Endothelial cell of umbilical vein (primary cell): ENCODE data around the gene ZBTB37. TPM values are rescaled to one million over a fixed set of nuclear protein-coding genes. Genes with fewer than 3 reads are reported as not detected.

Experiments
- BruUV-seq: library from RNA; stranded (reverse); fragments of 400-500 nt; replicated peaks from 2 replicates; lab custom pipeline; 2021; lab: Mats Ljungman, UMichigan
- CTCF ChIA-PET: fragments of 300-600, 350-600 bp; sonication (Branson Sonifier 250); formaldehyde crosslinking; loops from one replicate; lab custom pipeline; 2021; ENCODE audit warnings: antibody characterized with exemption, inconsistent platforms; lab: Charles Lee
- POLR2A ChIA-PET: fragments of 300-600, 350-600 bp; sonication (Branson Sonifier 250); formaldehyde crosslinking; loops from one replicate; lab custom pipeline; 2021; ENCODE audit warnings: antibody characterized with exemption, inconsistent platforms; lab: Charles Lee
- DNase-seq: peaks from one replicate; pipeline ENCODE4 v3.0.0-alpha.2; 2011; ENCODE audit warnings: low read depth, low spot score
- FAIRE-seq: peaks from 2 replicates; lab custom pipeline; 2011; peaks lifted over from hg19 to GRCh38; lab: Jason Lieb, UNC
- H2AFZ ChIP-seq: 2 replicates; pipeline ENCODE4 v1.6.0; 2012; ENCODE audit warnings: low read depth, low read length, control low read depth, inconsistent platforms
- H3K27ac ChIP-seq: 2 replicates; pipeline ENCODE4 v1.5.1; 2011; ENCODE audit warnings: low read depth, mild to moderate bottlenecking, control low read depth, low read length, moderate library complexity; ENCODE audit not compliant: insufficient read depth
- H3K27me3 ChIP-seq, 2 experiments: 2 replicates each; pipeline versions ENCODE4 v1.6.0 to v1.6.1; 2011; ENCODE audit warnings: low read length in 2 of 2, mixed read lengths in 1 of 2; ENCODE audit not compliant: control insufficient read depth in 2 of 2, insufficient read depth in 2 of 2
- H3K36me3 ChIP-seq, 2 experiments: 2 replicates in 1 of 2; 3 replicates in 1 of 2; pipeline ENCODE4 v1.5.1; 2011; ENCODE audit warnings: low read length in 2 of 2, mild to moderate bottlenecking in 1 of 2, moderate library complexity in 1 of 2; ENCODE audit not compliant: control insufficient read depth in 2 of 2, insufficient read depth in 2 of 2; ENCODE audit errors: extremely low read depth in 1 of 2
- H3K4me1 ChIP-seq: 3 replicates; pipeline ENCODE4 v1.5.1; 2011; ENCODE audit warnings: mild to moderate bottlenecking, low read length; ENCODE audit not compliant: control insufficient read depth, insufficient read depth; ENCODE audit errors: extremely low read depth
- H3K4me2 ChIP-seq: 2 replicates; pipeline ENCODE4 v1.6.1; 2011; ENCODE audit warnings: low read length, control low read depth, mixed read lengths; ENCODE audit not compliant: insufficient read depth
- H3K4me3 ChIP-seq, 3 experiments: fragments of 200-600 bp in 1 of 3; sonication (generic), shearing (Covaris generic) in 1 of 3; replicated peaks in 1 of 3; 2 replicates each; pipeline ENCODE4 v1.5.1; 2011 to 2016; ENCODE audit warnings: control low read depth in 3 of 3, low read length in 3 of 3, mild to moderate bottlenecking in 2 of 3, inconsistent platforms in 1 of 3, low read depth in 1 of 3, moderate library complexity in 1 of 3; ENCODE audit not compliant: insufficient read depth in 1 of 3
- H3K79me2 ChIP-seq: 2 replicates; pipeline ENCODE4 v1.6.0; 2012; ENCODE audit warnings: low read length, inconsistent platforms; ENCODE audit not compliant: control insufficient read depth, insufficient read depth
- H3K9ac ChIP-seq: replicated peaks from 2 replicates; pipeline ENCODE3; 2011; ENCODE audit warnings: low read length, control low read depth; ENCODE audit not compliant: insufficient read depth; ENCODE audit errors: extremely low read depth
- H3K9me1 ChIP-seq: replicated peaks from 3 replicates; pipeline ENCODE4 v1.6.0; 2011; ENCODE audit warnings: mild to moderate bottlenecking, low read length; ENCODE audit not compliant: control insufficient read depth, insufficient read depth; ENCODE audit errors: extremely low read depth
- H3K9me3 ChIP-seq: replicated peaks from 2 replicates; pipeline ENCODE4 v1.5.1; 2012; ENCODE audit warnings: low read length, inconsistent platforms; ENCODE audit not compliant: control insufficient read depth, insufficient read depth
- H4K20me1 ChIP-seq: replicated peaks from 2 replicates; pipeline ENCODE3; 2011; ENCODE audit warnings: mild to moderate bottlenecking, low read length; ENCODE audit not compliant: control insufficient read depth, insufficient read depth; ENCODE audit errors: extremely low read depth
- CTCF ChIP-seq, 2 donors: IDR thresholded peaks; 1 replicate in 1 of 2; 2 replicates in 1 of 2; pipeline ENCODE4 v1.5.1; 2011; ENCODE audit warnings: low read length in 2 of 2, mild to moderate bottlenecking in 2 of 2, moderate library complexity in 2 of 2, control low read depth in 1 of 2, inconsistent platforms in 1 of 2, low read depth in 1 of 2; ENCODE audit not compliant: insufficient read depth in 1 of 2; ENCODE audit errors: extremely low read depth in 1 of 2
- FOS ChIP-seq: IDR thresholded peaks from 2 replicates; pipeline ENCODE4 v1.6.1; 2011; ENCODE audit warnings: mild to moderate bottlenecking, low read length, moderate library complexity, borderline replicate concordance; ENCODE audit not compliant: insufficient read depth
- GATA2 ChIP-seq: IDR thresholded peaks from 2 replicates; pipeline ENCODE4 v1.7.0; 2011; ENCODE audit warnings: low read depth, mild to moderate bottlenecking, moderate library complexity, mixed read lengths, low read length; ENCODE audit not compliant: insufficient read length, insufficient read depth
- JUN ChIP-seq: IDR thresholded peaks from 2 replicates; pipeline ENCODE4 v1.6.1; 2011; ENCODE audit warnings: borderline replicate concordance, low read depth; ENCODE audit not compliant: insufficient read length, insufficient read depth
- MAX ChIP-seq: IDR thresholded peaks from 2 replicates; pipeline ENCODE4 v1.6.1; 2011; ENCODE audit not compliant: insufficient read depth, insufficient read length
- MYC ChIP-seq: IDR thresholded peaks from one replicate; pipeline ENCODE4 v1.6.1; 2011; ENCODE audit warnings: mild to moderate bottlenecking, low read depth, low read length
- POLR2A ChIP-seq: IDR thresholded peaks from 2 replicates; pipeline ENCODE4 v1.6.1; 2012; ENCODE audit warnings: low read depth, mild to moderate bottlenecking, control low read depth, low read length
- POLR2AphosphoS5 ChIP-seq: IDR thresholded peaks from 2 replicates; pipeline ENCODE4 v1.6.1; 2012; ENCODE audit warnings: low read depth, mild to moderate bottlenecking, control low read depth, low read length, moderate library complexity; ENCODE audit not compliant: insufficient read depth
- dilution Hi-C: fragments of 300-500 bp; cut with MboI; formaldehyde crosslinking; loops from one replicate; pipeline ENCODE4 v1.15.0; 2019; ENCODE audit warnings: low sequenced_read_pairs; ENCODE audit not compliant: extremely low pct_ligation_motif_present
- intact Hi-C: fragments of 100-400 bp; cut with micrococcal nuclease; formaldehyde crosslinking; loops from one replicate; pipeline ENCODE4 v1.10.0; 2022
- polyA plus RNA-seq, 4 experiments: library from polyadenylated mRNA; depleted of rRNA in 3 of 4; stranded (reverse) in 3 of 4; unstranded in 1 of 4; fragments of >200 nt; gene quantifications; 2 replicates each; pipeline versions ENCODE4 v1.2.1 to v1.2.3, GENCODE V29; 2011 to 2012; ENCODE audit warnings: missing spikeins in 1 of 4
- total RNA-seq: library from RNA; stranded (reverse); gene quantifications from 2 replicates; pipeline ENCODE4 v1.2.3, GENCODE V29; 2021

ZBTB37 gene
- total and polyA plus RNA-seq, 2 donors (not counting 3 experiments of a cell fraction or from before 2014, with no cell fraction given): 0.94 to 5.9 TPM

GRCh38 chr1:173916667-173917066 lies 48.5 kb downstream of the ZBTB37 start:
- no peak for DNase-seq
- no peak overlapping the region for H3K4me2 ChIP-seq
- H3K4me3 ChIP-seq: no peak overlapping the region
- H3K79me2 ChIP-seq: no peaks in the 10 kb centered on the region
- no peaks in the 10 kb centered on the region for H3K27me3 ChIP-seq
- H4K20me1 ChIP-seq: no peaks in the 10 kb centered on the region
- H3K36me3 ChIP-seq: no peaks in the 10 kb centered on the region
- CTCF ChIA-PET: interaction anchor here (2.0 kb wide), 1 partner anchor 14 kb away, joined by 5 read pairs; no protein-coding TSS in a partner anchor
- intact Hi-C loops: no loop called here
- H3K4me1 ChIP-seq: no peaks in the 10 kb centered on the region
- no peak overlapping the region for H3K9ac ChIP-seq
- no peak overlapping the region for H2AFZ ChIP-seq
- no TSS peak for BruUV-seq
- H3K9me3 ChIP-seq: no peaks in the 10 kb centered on the region
- no peak for FAIRE-seq
- no peaks in the 10 kb centered on the region for H3K9me1 ChIP-seq
- dilution Hi-C loops: no loop called here
- POLR2A ChIA-PET: no interaction called here
- H3K27ac ChIP-seq: no peak overlapping the region
- TF ChIP-seq POLR2A (no peak), CTCF (IDR thresholded peaks at IDR 0.05; ENCODE audit: extremely low read depth in 1 of 2, insufficient read depth in 1 of 2, low read depth in 1 of 2, low read length in 2 of 2) (no peak), JUN (no peak), POLR2AphosphoS5 (no peak), FOS (no peak), MYC (no peak), GATA2 (no peak), MAX (no peak)
